HepG2 (cell line): ENCODE results near the gene COPS9. TPM values are rescaled to one million over a fixed set of nuclear protein-coding genes. Genes with fewer than 3 reads are reported as not detected.

ENCODE experiments used
- ARID5B ChIP-seq: IDR thresholded peaks from 2 replicates; pipeline ENCODE4 v1.4.0; 2020; ENCODE audit warnings: mild to moderate bottlenecking, missing genetic modification reagents
- CERS6 ChIP-seq: sonication (generic); formaldehyde crosslinking; IDR thresholded peaks from 2 replicates; pipeline ENCODE4 v1.5.0; 2020; ENCODE audit warnings: missing genetic modification reagents
- FOXJ3 ChIP-seq: sonication (generic); formaldehyde crosslinking; IDR thresholded peaks from 2 replicates; pipeline ENCODE4 v1.4.0; 2020; ENCODE audit warnings: missing genetic modification reagents, mild to moderate bottlenecking, borderline replicate concordance
- HIVEP1 ChIP-seq: sonication (generic); formaldehyde crosslinking; IDR thresholded peaks from 2 replicates; pipeline ENCODE4 v1.4.0; 2020; ENCODE audit warnings: mild to moderate bottlenecking, missing genetic modification reagents
- KDM5B ChIP-seq: sonication (generic); formaldehyde crosslinking; IDR thresholded peaks from 2 replicates; pipeline ENCODE4 v1.4.0; 2020; ENCODE audit warnings: missing genetic modification reagents, mild to moderate bottlenecking, borderline replicate concordance
- PATZ1 ChIP-seq: sonication (generic); formaldehyde crosslinking; IDR thresholded peaks from 2 replicates; pipeline ENCODE4 v1.4.0; 2020; ENCODE audit warnings: missing genetic modification reagents
- POLR2AphosphoS2 ChIP-seq: IDR thresholded peaks from 2 replicates; pipeline ENCODE4 v1.6.1; 2011; ENCODE audit warnings: low read depth, low read length, improper control_type of control experiment
- RFX1 ChIP-seq: fragments of 450-650 bp; IDR thresholded peaks from 2 replicates; pipeline ENCODE4 v1.6.1; 2017
- SMAD1 ChIP-seq: sonication (generic); formaldehyde crosslinking; IDR thresholded peaks from 2 replicates; pipeline ENCODE4 v1.4.0; 2020; ENCODE audit warnings: missing genetic modification reagents, low read depth, mild to moderate bottlenecking, borderline replicate concordance
- SMC3 ChIP-seq: IDR thresholded peaks from 2 replicates; pipeline ENCODE4 v1.6.1; 2011; ENCODE audit warnings: low read length, improper control_type of control experiment
- SNRNP70 ChIP-seq: fragments of 200-400 bp; formaldehyde crosslinking; IDR thresholded peaks from 2 replicates; pipeline ENCODE4 v1.6.1; 2017; ENCODE audit warnings: mild to moderate bottlenecking, low read depth, low read length, moderate library complexity
- ZFP90 ChIP-seq: sonication (generic); formaldehyde crosslinking; IDR thresholded peaks from 2 replicates; pipeline ENCODE4 v1.8.0; 2022; ENCODE audit warnings: missing genetic modification reagents, mild to moderate bottlenecking, inconsistent platforms, borderline replicate concordance
- ZNF350 ChIP-seq: sonication (generic); formaldehyde crosslinking; IDR thresholded peaks from 2 replicates; pipeline ENCODE4 v1.4.0; 2020; ENCODE audit warnings: mild to moderate bottlenecking, low read depth, missing genetic modification reagents, borderline replicate concordance
- ZNF501 ChIP-seq: sonication (generic); formaldehyde crosslinking; IDR thresholded peaks from 2 replicates; pipeline ENCODE4 v1.5.1; 2020; ENCODE audit warnings: mild to moderate bottlenecking, moderate library complexity, missing genetic modification reagents
- ZNF564 ChIP-seq: sonication (generic); formaldehyde crosslinking; IDR thresholded peaks from 2 replicates; pipeline ENCODE4 v1.8.1; 2023; ENCODE audit warnings: mild to moderate bottlenecking, missing genetic modification reagents
- ZNF576 ChIP-seq: sonication (generic); formaldehyde crosslinking; IDR thresholded peaks from 2 replicates; pipeline ENCODE4 v1.4.0; 2020; ENCODE audit warnings: mild to moderate bottlenecking, missing genetic modification reagents
- ZNF710 ChIP-seq: sonication (generic); formaldehyde crosslinking; IDR thresholded peaks from 2 replicates; pipeline ENCODE4 v1.5.0; 2020; ENCODE audit warnings: mild to moderate bottlenecking, missing genetic modification reagents, borderline replicate concordance
- ZNF777 ChIP-seq: sonication (generic); formaldehyde crosslinking; IDR thresholded peaks from 2 replicates; pipeline ENCODE4 v1.4.0; 2020; ENCODE audit warnings: missing genetic modification reagents
- polyA plus RNA-seq, 8 experiments: library from polyadenylated mRNA; depleted of rRNA in 3 of 8; stranded (reverse) in 7 of 8; unstranded in 1 of 8; fragments of >200 nt; fragmentation: Illumina TruSeq in 4 of 8; extraction: Trizol in 4 of 8; gene quantifications; 2 replicates each; pipeline versions ENCODE4 v1.2.1 to v1.2.3, GENCODE V29; 2011 to 2016; ENCODE audit warnings: low read depth in 4 of 8, missing spikeins in 1 of 8, mixed read lengths in 1 of 8; ENCODE audit not compliant: insufficient read depth in 1 of 8
- total RNA-seq, 5 experiments: library from RNA; depleted of rRNA; stranded (reverse); fragments of >200 nt; fragmentation: Illumina TruSeq; extraction: Trizol; gene quantifications; 2 replicates each; pipeline ENCODE4 v1.2.3, GENCODE V29; 2016; ENCODE audit warnings: low read depth in 1 of 5

The COPS9 gene
- total and polyA plus RNA-seq, 2 of the 13 experiments (the other 11 are each of a cell fraction or from before 2014, with no cell fraction given), result 180 to 247 TPM

GRCh38 chr2:240143801-240144648 lies 7.9 kb upstream of the COPS9 start (continued):
- peak; percentile 51; the same call in 1 of the 2 replicates for TF ChIP-seq ZNF710 (CRISPR knock-in tag)
- peak; percentile 27; the same call in 1 of the 2 replicates for TF ChIP-seq ZNF350 (CRISPR knock-in tag)
- TF ChIP-seq SMAD1 (CRISPR knock-in tag), result peak; percentile 62; the same call in 1 of the 2 replicates
- TF ChIP-seq FOXJ3 (CRISPR knock-in tag), result 0 out of 2 replicates have a peak, but pooled peaks have one; percentile 17
- TF ChIP-seq ZFP90, result 0 out of 2 replicates have a peak, but pooled peaks have one; percentile 38
- no peak for TF ChIP-seq POLR2AphosphoS2
- peak; percentile 51; the same call in 1 of the 2 replicates for TF ChIP-seq ZNF564 (CRISPR knock-in tag)
- 0 out of 2 replicates have a peak, but pooled peaks have one; percentile 23 for TF ChIP-seq ZNF576 (CRISPR knock-in tag)
- TF ChIP-seq SMC3, result peak; percentile 47; the same call in 1 of the 2 replicates
- no peak for TF ChIP-seq SNRNP70
- TF ChIP-seq ZNF777 (CRISPR knock-in tag), result peak; percentile 48; the same call in 1 of the 2 replicates
- peak; percentile 36; the same call in 1 of the 2 replicates for TF ChIP-seq ZNF501 (CRISPR knock-in tag)
- TF ChIP-seq RFX1, result no peak
- no peak for TF ChIP-seq CERS6 (CRISPR knock-in tag)
- 0 out of 2 replicates have a peak, but pooled peaks have one; percentile 21 for TF ChIP-seq PATZ1 (CRISPR knock-in tag)
- 0 out of 2 replicates have a peak, but pooled peaks have one; percentile 44 for TF ChIP-seq KDM5B
- TF ChIP-seq HIVEP1, result peak; percentile 49; the same call in 1 of the 2 replicates
- 0 out of 2 replicates have a peak, but pooled peaks have one; percentile 10 for TF ChIP-seq ARID5B (CRISPR knock-in tag)
